Measurements from ENCODE around the gene TOR1B.

TOR1B gene

DNA sequence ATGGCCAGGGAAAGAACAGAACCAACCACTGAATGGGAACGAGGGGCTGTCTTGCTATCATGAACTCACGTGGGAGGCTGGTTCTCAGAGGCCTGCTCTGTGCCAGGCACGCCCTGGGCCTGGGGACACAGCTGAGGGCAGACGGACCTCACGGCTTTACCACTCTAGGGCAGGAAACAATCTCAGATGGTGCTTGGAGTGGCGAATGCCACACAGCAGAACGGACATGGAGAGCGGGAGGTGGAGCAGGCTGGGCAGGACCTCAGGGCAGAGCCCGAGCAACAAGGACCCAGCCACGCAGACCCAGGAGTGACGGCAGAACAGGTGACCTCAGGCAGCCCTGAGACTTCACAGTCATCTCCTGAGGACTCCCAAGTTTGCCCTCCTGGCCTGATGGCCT, 12.3 kb downstream of the TOR1B start:
- no peak overlapping the region for H3K4me3 ChIP-seq (ENCODE audit: low read depth, low read length)
- no peak for TF ChIP-seq CTCF (IDR thresholded peaks at IDR 0.05; ENCODE audit: borderline replicate concordance, insufficient read depth, low read depth, low read length)

DNA sequence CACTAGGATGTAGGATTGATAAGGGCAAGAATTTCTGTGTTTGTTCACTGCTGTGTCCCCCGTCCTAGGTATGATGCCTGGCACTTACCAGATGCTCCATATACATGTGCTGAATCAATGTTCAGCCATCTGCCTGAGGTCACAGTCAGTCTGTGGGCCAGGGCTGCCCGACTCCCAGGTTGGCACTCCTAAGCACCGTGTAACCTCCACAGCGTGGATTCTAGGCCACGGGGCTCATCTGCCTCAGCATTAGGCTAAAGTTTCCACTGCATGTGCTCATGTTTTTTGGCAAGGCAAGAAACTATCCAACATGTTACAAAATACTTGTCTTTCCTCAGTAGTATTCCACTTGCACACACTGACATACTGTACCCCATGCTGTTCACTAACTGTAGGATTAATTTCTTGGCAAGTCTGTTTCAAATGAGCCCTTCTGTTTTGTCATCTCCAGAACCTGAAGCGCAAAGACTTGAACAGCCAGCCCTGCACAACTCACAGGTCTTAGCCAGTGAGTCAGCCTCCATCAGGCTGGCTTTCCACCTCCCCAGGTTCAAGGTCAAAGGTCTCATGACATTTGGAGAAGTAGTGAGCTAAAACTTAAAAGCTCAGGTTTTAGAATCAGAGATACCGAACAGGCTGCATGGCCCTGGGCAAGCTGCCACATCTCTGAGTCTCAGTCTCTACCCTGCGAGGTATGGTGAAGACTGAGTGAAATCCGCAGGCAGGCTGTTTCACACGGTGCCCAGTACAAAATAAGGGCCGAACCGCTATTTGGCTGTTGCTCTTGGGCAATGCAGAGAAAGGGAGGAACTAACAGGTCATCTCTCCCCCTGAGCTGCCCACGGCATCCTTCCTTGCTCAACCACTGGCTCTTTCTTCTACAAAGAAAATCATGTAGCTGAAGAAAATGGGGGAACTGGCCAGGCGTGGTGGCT, 13.8 kb downstream of the TOR1B start:
- no peak for TF ChIP-seq CTCF (IDR thresholded peaks at IDR 0.05; ENCODE audit: borderline replicate concordance, insufficient read depth, low read depth, low read length)
- H3K4me3 ChIP-seq (ENCODE audit: low read depth, low read length) = no peak overlapping the region

GRCh38 chr9:129822898-129823541, 20.0 kb downstream of the TOR1B start:
- TF ChIP-seq CTCF (IDR thresholded peaks at IDR 0.05; ENCODE audit: borderline replicate concordance, insufficient read depth, low read depth, low read length) = no peak
- peak overlapping the region; percentile 91 for H3K4me3 ChIP-seq (ENCODE audit: low read depth, low read length)

DNA sequence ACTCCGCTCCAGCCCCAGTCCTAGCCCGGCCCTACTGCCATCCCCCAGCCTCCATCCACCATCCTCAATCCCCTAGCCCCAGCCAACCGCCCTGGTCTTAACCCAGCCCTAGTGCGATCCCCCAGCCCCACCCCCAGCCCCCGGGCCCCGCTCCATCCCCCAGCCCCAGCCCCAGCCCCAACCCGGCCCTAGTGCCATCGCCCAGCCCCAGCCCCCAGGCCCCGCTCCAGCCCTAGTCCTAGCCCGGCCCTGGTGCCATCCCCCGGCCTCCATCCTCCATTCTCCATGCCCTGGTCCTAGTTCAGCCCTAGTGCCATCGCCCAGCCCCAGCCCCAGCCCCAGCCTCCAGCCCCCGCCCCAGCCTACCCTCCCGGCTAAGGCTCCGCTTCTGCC, 20.6 kb downstream of the TOR1B start:
- peak overlapping the region; percentile 91 for H3K4me3 ChIP-seq (ENCODE audit: low read depth, low read length)
- no peak for TF ChIP-seq CTCF (IDR thresholded peaks at IDR 0.05; ENCODE audit: borderline replicate concordance, insufficient read depth, low read depth, low read length)

GRCh38 chr9:129823935-129824601, 21.1 kb downstream of the TOR1B start, which contains the start of gene TOR1A:
TSS of gene TOR1A (minus strand) at chr9:129824136. CDS start at chr9:129824085, 51 bp downstream.
- TF ChIP-seq CTCF (IDR thresholded peaks at IDR 0.05; ENCODE audit: borderline replicate concordance, insufficient read depth, low read depth, low read length) = no peak
- H3K4me3 ChIP-seq (ENCODE audit: low read depth, low read length) = peak within 1 kb of the TSS; percentile 91

GRCh38 chr9:129826344-129826743, 23.4 kb downstream of the TOR1B start:
- no peak for TF ChIP-seq CTCF (IDR thresholded peaks at IDR 0.05; ENCODE audit: borderline replicate concordance, insufficient read depth, low read depth, low read length)

More at GRCh38 chr9:129826344-129826743, 23.4 kb downstream of the TOR1B start:
- H3K4me3 ChIP-seq (ENCODE audit: low read depth, low read length) = no peak overlapping the region
